Natural killer cell (primary cell): ENCODE results near the gene SLC6A11. TPM values are rescaled to one million over a fixed set of nuclear protein-coding genes. Genes with fewer than 3 reads are reported as not detected.

Source experiments
- ATAC-seq, 3 donors: fragments of 150-1000 bp in 2 of 3; fragments of 200-7000 bp in 1 of 3; cut with Tn5 transposase; 1 replicate in 1 of 3; 2 replicates in 2 of 3; pipeline ENCODE4 v1.10.0; 2021; ENCODE audit warnings: mild to moderate bottlenecking in 2 of 3, moderate library complexity in 2 of 3
- DNase-seq, 2 donors: peaks; one replicate each; pipeline versions ENCODE4 v3.0.0 to v3.0.0-alpha.2; 2013 to 2021; ENCODE audit warnings: mixed read lengths in 1 of 2
- H3K27ac ChIP-seq: one replicate; pipeline ENCODE4 v1.5.1; 2013; ENCODE audit warnings: mild to moderate bottlenecking, low read length
- H3K27me3 ChIP-seq: one replicate; pipeline ENCODE4 v1.6.1; 2013; ENCODE audit warnings: low read length; ENCODE audit not compliant: control insufficient read depth, insufficient read depth
- H3K36me3 ChIP-seq: one replicate; pipeline ENCODE4 v1.6.1; 2013; ENCODE audit warnings: low read length; ENCODE audit not compliant: control insufficient read depth, insufficient read depth
- H3K4me1 ChIP-seq: one replicate; pipeline ENCODE4 v1.6.1; 2013; ENCODE audit warnings: low read length; ENCODE audit not compliant: control insufficient read depth, insufficient read depth
- H3K4me3 ChIP-seq: one replicate; pipeline ENCODE4 v1.5.1; 2013; ENCODE audit warnings: low read length
- H3K9me3 ChIP-seq: one replicate; pipeline ENCODE4 v1.6.1; 2013; ENCODE audit warnings: low read length; ENCODE audit not compliant: control insufficient read depth, insufficient read depth
- H3K27ac Mint-ChIP-seq, 2 donors: one replicate each; pipeline ENCODE4 v1.8.0; 2022; ENCODE audit warnings: mild to moderate bottlenecking in 2 of 2, mixed read lengths in 2 of 2, moderate library complexity in 1 of 2
- H3K27me3 Mint-ChIP-seq, 2 donors: one replicate each; pipeline ENCODE4 v1.8.0; 2022; ENCODE audit warnings: low read depth in 2 of 2, mixed read lengths in 2 of 2
- H3K36me3 Mint-ChIP-seq: one replicate; pipeline ENCODE4 v1.8.0; 2022; ENCODE audit warnings: mixed read lengths
- H3K4me1 Mint-ChIP-seq, 2 donors: one replicate each; pipeline ENCODE4 v1.8.0; 2022; ENCODE audit warnings: mixed read lengths in 2 of 2
- H3K4me3 Mint-ChIP-seq: one replicate; pipeline ENCODE4 v1.8.0; 2022; ENCODE audit warnings: mild to moderate bottlenecking, moderate library complexity, mixed read lengths
- H3K9me3 Mint-ChIP-seq, 2 donors: one replicate each; pipeline ENCODE4 v1.8.0; 2022; ENCODE audit warnings: mixed read lengths in 2 of 2
- WGBS: methylation state at CpG from one replicate; pipeline ENCODE4 v1.1.7; 2013; ENCODE audit warnings: missing lambda C conversion rate; ENCODE audit not compliant: insufficient coverage; 5-methylcytosine and 5-hydroxymethylcytosine counted together
- intact Hi-C: fragments of 100-400 bp; cut with micrococcal nuclease; formaldehyde crosslinking; loops from one replicate; pipeline ENCODE4 v1.14.2; 2022
- total RNA-seq, 4 donors: library from RNA; stranded (reverse); fragments of 120-200 nt in 1 of 4; gene quantifications; one replicate each; pipeline versions ENCODE4 v1.2.3 to v1.2.4, GENCODE V29; 2013 to 2022
- TF ChIP-seq, protein P1 (sequence below): fragments of 200-600 bp; IDR thresholded peaks from one replicate; pipeline ENCODE4 v1.8.0; 2022; ENCODE audit warnings: antibody characterized with exemption

Gene SLC6A11
- total RNA-seq, 3 donors from 2014 or later (not counting 1 experiment from before 2014, with no cell fraction given): not detected

DNA sequence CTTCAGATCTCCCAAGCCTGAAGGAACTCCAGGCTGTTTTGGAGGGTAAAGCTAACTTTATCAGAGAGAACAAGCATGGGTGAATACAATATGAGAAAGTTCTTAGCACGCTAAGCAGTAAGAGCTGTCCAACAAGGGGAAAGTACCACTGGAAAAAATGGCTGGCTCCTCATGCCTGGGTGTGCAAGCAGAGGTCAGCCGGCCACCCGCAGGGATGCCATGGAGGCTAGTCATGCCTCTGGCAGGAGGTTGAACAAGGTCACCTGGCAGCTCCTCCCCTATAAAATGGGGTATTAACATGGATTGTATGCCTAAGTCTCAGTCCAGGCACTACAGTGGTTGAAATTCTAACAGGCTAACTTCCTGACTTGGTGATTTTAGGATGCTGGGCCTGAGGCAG, 101.1 kb downstream of the SLC6A11 start:
- H3K27ac ChIP-seq: no peak overlapping the region
- intact Hi-C loops: no loop called here
- H3K4me3 Mint-ChIP-seq: no peak overlapping the region
- H3K9me3 Mint-ChIP-seq: peaks cover 0 to 3% of the 10 kb centered on the region in 2 donors
- ATAC-seq: no peak
- peaks cover 6 to 12% of the 10 kb centered on the region in 2 donors for H3K27me3 Mint-ChIP-seq
- DNase-seq: no peak
- TF ChIP-seq, protein P1, sequence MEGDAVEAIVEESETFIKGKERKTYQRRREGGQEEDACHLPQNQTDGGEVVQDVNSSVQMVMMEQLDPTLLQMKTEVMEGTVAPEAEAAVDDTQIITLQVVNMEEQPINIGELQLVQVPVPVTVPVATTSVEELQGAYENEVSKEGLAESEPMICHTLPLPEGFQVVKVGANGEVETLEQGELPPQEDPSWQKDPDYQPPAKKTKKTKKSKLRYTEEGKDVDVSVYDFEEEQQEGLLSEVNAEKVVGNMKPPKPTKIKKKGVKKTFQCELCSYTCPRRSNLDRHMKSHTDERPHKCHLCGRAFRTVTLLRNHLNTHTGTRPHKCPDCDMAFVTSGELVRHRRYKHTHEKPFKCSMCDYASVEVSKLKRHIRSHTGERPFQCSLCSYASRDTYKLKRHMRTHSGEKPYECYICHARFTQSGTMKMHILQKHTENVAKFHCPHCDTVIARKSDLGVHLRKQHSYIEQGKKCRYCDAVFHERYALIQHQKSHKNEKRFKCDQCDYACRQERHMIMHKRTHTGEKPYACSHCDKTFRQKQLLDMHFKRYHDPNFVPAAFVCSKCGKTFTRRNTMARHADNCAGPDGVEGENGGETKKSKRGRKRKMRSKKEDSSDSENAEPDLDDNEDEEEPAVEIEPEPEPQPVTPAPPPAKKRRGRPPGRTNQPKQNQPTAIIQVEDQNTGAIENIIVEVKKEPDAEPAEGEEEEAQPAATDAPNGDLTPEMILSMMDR: no peak
- H3K27me3 ChIP-seq: no peaks in the 10 kb centered on the region
- H3K4me3 ChIP-seq: no peak overlapping the region
- no peaks in the 10 kb centered on the region for H3K4me1 ChIP-seq
- no peaks in the 10 kb centered on the region for H3K9me3 ChIP-seq
- H3K36me3 Mint-ChIP-seq: no peaks in the 10 kb centered on the region
- H3K4me1 Mint-ChIP-seq: no peaks in the 10 kb centered on the region
- WGBS: 88% methylated on average over 3 of the region's 3 CpGs
- no peaks in the 10 kb centered on the region for H3K36me3 ChIP-seq
- no peak overlapping the region for H3K27ac Mint-ChIP-seq

DNA sequence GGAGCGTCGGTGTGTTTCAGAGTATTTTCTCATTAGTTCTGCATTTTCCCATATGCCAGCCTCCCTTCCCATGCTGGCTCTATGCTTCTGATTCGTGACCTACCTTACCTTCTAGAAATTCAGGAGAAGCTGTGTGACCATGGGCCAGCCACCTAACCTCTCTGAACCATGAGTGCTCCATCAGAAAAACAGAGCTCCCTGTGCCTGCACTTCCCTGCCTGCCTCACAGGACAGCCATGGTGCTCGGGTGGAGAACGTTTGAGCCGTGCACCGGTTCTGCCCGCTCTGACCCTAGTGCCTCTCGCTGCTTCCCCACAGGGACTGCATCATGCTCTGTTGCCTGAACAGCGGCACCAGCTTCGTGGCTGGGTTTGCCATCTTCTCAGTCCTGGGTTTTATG, 102.0 kb downstream of the SLC6A11 start:
- TF ChIP-seq, protein P1: no peak
- Mint-ChIP-seq H3K9me3 (peaks cover 0 to 3% of the 10 kb centered on the region in 2 donors), H3K27ac (no peak overlapping the region), H3K4me1 (no peaks in the 10 kb centered on the region), H3K36me3 (no peaks in the 10 kb centered on the region), H3K4me3 (no peak overlapping the region), H3K27me3 (peaks cover 9 to 12% of the 10 kb centered on the region in 2 donors)
- Histone ChIP-seq H3K36me3 (no peaks in the 10 kb centered on the region), H3K27me3 (no peaks in the 10 kb centered on the region), H3K4me3 (no peak overlapping the region), H3K4me1 (no peaks in the 10 kb centered on the region), H3K9me3 (no peaks in the 10 kb centered on the region), H3K27ac (no peak overlapping the region)
- no peak for ATAC-seq
- intact Hi-C loops: no loop called here
- 87% methylated on average over 11 of the region's 11 CpGs for WGBS
- DNase-seq: no peak

DNA sequence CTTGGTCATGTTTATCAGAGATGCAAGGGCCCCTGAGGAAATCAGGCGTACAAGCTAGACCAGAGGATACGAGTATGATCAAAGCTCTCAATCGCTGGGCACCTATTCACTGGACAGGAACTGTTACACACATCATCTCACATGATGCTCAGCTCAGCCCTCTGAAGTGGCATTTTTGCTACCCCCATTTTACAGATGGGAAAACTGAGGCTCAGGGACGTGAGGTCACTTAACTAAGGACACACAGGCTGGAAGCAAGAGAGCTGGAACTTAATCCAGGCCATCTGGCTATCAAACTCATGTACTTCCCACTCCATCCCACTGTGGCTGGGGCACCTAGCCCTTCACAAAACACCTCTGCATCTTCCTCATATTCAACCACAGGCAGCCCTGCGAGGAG, 103.6 kb downstream of the SLC6A11 start:
- no peak for DNase-seq
- Histone ChIP-seq H3K27ac (no peak overlapping the region), H3K27me3 (no peaks in the 10 kb centered on the region), H3K4me3 (no peak overlapping the region), H3K4me1 (no peaks in the 10 kb centered on the region), H3K9me3 (no peaks in the 10 kb centered on the region), H3K36me3 (no peaks in the 10 kb centered on the region)
- Mint-ChIP-seq H3K36me3 (no peaks in the 10 kb centered on the region), H3K4me3 (no peak overlapping the region), H3K27me3 (peaks cover 9 to 12% of the 10 kb centered on the region in 2 donors), H3K27ac (no peak overlapping the region), H3K9me3 (peaks cover 0 to 3% of the 10 kb centered on the region in 2 donors), H3K4me1 (no peaks in the 10 kb centered on the region)
- TF ChIP-seq, protein P1: no peak
- no peak for ATAC-seq
- WGBS: 76% methylated on average over 5 of the region's 5 CpGs
- intact Hi-C loops: no loop called here
